Psoas muscle (tissue), 8 donors: ENCODE data around the gene RPL22. TPM values are rescaled to one million over a fixed set of nuclear protein-coding genes. Genes with fewer than 3 reads are reported as not detected.

Experiments used
- ATAC-seq, 4 donors: fragments of 200-7000 bp; cut with Tn5 transposase; one replicate each; pipeline ENCODE4 v1.9.1; 2020; ENCODE audit warnings: moderate library complexity in 3 of 4, mild to moderate bottlenecking in 2 of 4
- DNase-seq, 2 donors: peaks; one replicate each; pipeline ENCODE4 v3.0.0-alpha.2; 2020
- H3K27ac ChIP-seq: fragments of 200-600 bp; one replicate; pipeline ENCODE4 v1.8.0; 2022
- H3K27me3 ChIP-seq, 3 donors: fragments of 200-600 bp in 1 of 3; one replicate each; pipeline versions ENCODE4 v1.6.1 to v1.8.0; 2013 to 2022; ENCODE audit warnings: low read length in 2 of 3, mild to moderate bottlenecking in 2 of 3, moderate library complexity in 1 of 3; ENCODE audit not compliant: insufficient read depth in 3 of 3
- H3K36me3 ChIP-seq, 2 donors: fragments of 200-600 bp in 1 of 2; one replicate each; pipeline versions ENCODE4 v1.6.1 to v1.8.0; 2013 to 2022; ENCODE audit warnings: low read depth in 1 of 2, mild to moderate bottlenecking in 1 of 2, moderate library complexity in 1 of 2; ENCODE audit not compliant: insufficient read depth in 1 of 2
- H3K4me1 ChIP-seq: fragments of 200-600 bp; one replicate; pipeline ENCODE4 v1.8.0; 2022
- H3K4me3 ChIP-seq: fragments of 200-600 bp; one replicate; pipeline ENCODE4 v1.8.0; 2022; ENCODE audit warnings: mild to moderate bottlenecking
- H3K9me3 ChIP-seq: fragments of 200-600 bp; one replicate; pipeline ENCODE4 v1.8.0; 2022
- CTCF ChIP-seq: fragments of 200-600 bp; IDR thresholded peaks from one replicate; pipeline ENCODE4 v1.8.0; 2022; ENCODE audit warnings: antibody characterized with exemption
- WGBS, 3 donors: extraction: QIAGEN DNeasy Blood & Tissue Kit; methylation state at CpG; one replicate each; pipeline versions ENCODE4 v1.1.6 to v1.1.7; 2013; 5-methylcytosine and 5-hydroxymethylcytosine counted together
- intact Hi-C, 2 donors: fragments of 100-400 bp; cut with DNase I; formaldehyde crosslinking; loops; one replicate each; pipeline versions ENCODE4 v1.11.0 to v1.14.2; 2022
- polyA plus RNA-seq, 3 donors: library from polyadenylated mRNA; stranded (reverse); fragments of 200-250 nt; gene quantifications; one replicate each; pipeline ENCODE4 v1.2.3, GENCODE V29; 2013
- total RNA-seq, 4 donors: library from RNA; stranded (reverse); fragmentation: NEBNext Ultra II Directional in 2 of 4; extraction: Animal tissue kit (Norgen Biotek cat#: 25700) in 2 of 4; gene quantifications; one replicate each; pipeline versions ENCODE4 v1.2.1 to v1.2.4, GENCODE V29; 2021 to 2023
- donor health status: healthy with polysubstance abuse.
- donor health status: DM: no; HTN: no; CAD: no; lungs with moderate emphysema.
- donor health status: Bipolar disorder and iron deficiency.
- donor health status: healthy.
- donor health status: DM: yes; HTN: yes; CAD: no.
- donor health status: DM: no; HTN: no; CAD: no.
- donor health status: DM: no; HTN: no; CAD: no.
- donor health status: DM: yes; HTN: yes; CAD: no.

RPL22 gene
- total and polyA plus RNA-seq, 7 donors, result 285 to 417 (median 313) TPM

GRCh38 chr1:6140413-6140812 lies 59.0 kb downstream of the RPL22 start:
- 77 to 78% (median 77%) methylated on average over 2 of the region's 2 CpGs for WGBS, 3 donors
- peak in 1 of 2 donors; percentile 2 for DNase-seq
- intact Hi-C loops, result no loop called here

GRCh38 chr1:6137758-6138157 lies 61.6 kb downstream of the RPL22 start:
- no peak overlapping the region for H3K27ac ChIP-seq
- 68 to 71% (median 70%) methylated on average over 5 of the region's 5 CpGs for WGBS, 3 donors

More at GRCh38 chr1:6140413-6140812, 59.0 kb downstream of the RPL22 start:
- H3K4me1 ChIP-seq, result no peaks in the 10 kb centered on the region
- no peaks in the 10 kb centered on the region for H3K9me3 ChIP-seq
- H3K36me3 ChIP-seq, result no peaks in the 10 kb centered on the region
- TF ChIP-seq CTCF, result no peak
- H3K27me3 ChIP-seq, result peaks cover 0 to 8% (median 0%) of the 10 kb centered on the region in 3 donors
- no peak for ATAC-seq
- H3K27ac ChIP-seq, result no peak overlapping the region
- no peak overlapping the region for H3K4me3 ChIP-seq

GRCh38 chr1:6136516-6137220 lies 62.7 kb downstream of the RPL22 start:
- ATAC-seq (no peak), DNase-seq (peak in 1 of 2 donors; percentile 11)
- H3K36me3 ChIP-seq, result no peaks in the 10 kb centered on the region
- H3K27me3 ChIP-seq, result peaks cover 0 to 21% (median 1%) of the 10 kb centered on the region in 3 donors
- TF ChIP-seq CTCF, result no peak
- intact Hi-C loops, result no loop called here
- WGBS, 3 donors, result 79% methylated on average over 14 to 16 of the region's 16 CpGs
- H3K4me3 ChIP-seq, result no peak overlapping the region
- H3K27ac ChIP-seq, result no peak overlapping the region
- H3K9me3 ChIP-seq, result no peaks in the 10 kb centered on the region
- no peaks in the 10 kb centered on the region for H3K4me1 ChIP-seq

More at GRCh38 chr1:6137758-6138157, 61.6 kb downstream of the RPL22 start:
- H3K4me3 ChIP-seq, result no peak overlapping the region
- no peak for TF ChIP-seq CTCF
- no peaks in the 10 kb centered on the region for H3K4me1 ChIP-seq
- DNase-seq (peak in 1 of 2 donors; percentile 41), ATAC-seq (no peak)
- H3K27me3 ChIP-seq, result peaks cover 0 to 21% (median 0%) of the 10 kb centered on the region in 3 donors
- H3K9me3 ChIP-seq, result no peaks in the 10 kb centered on the region
- no peaks in the 10 kb centered on the region for H3K36me3 ChIP-seq
- intact Hi-C loops, result no loop called here

Other genes with a start within 250 kb of the RPL22 start
- gene NPHP4, start 207.2 kb downstream of the RPL22 start, total RNA-seq, result 1 to 10 TPM; 1.6 to 2.8 (median 1.9) TPM
- gene NPHP4, start 207.2 kb downstream of the RPL22 start, polyA plus RNA-seq, result 1 to 10 TPM; 1.3 to 2.1 (median 1.5) TPM
- 1 to 10 TPM; 2.1 to 8.8 (median 3.6) TPM for gene KCNAB2, start 153.7 kb downstream of the RPL22 start, total RNA-seq
- gene KCNAB2, start 153.7 kb downstream of the RPL22 start, polyA plus RNA-seq, result 1 to 10 TPM in 2 of 3 donors, under 1 TPM in 1; 0.86 to 1.7 (median 1.6) TPM
- gene CHD5, start 19.3 kb downstream of the RPL22 start, total RNA-seq, result under 1 TPM in 2 of 4 donors, not detected in 2; 0.24 to 0.25 TPM
- under 1 TPM; 0.03 to 0.38 (median 0.17) TPM for gene CHD5, start 19.3 kb downstream of the RPL22 start, polyA plus RNA-seq
- 10 to 100 TPM in 1 of 4 donors, 1 to 10 TPM in 3; 3.4 to 13.6 (median 4.6) TPM for gene RNF207, start 6.5 kb upstream of the RPL22 start, total RNA-seq
- gene RNF207, start 6.5 kb upstream of the RPL22 start, polyA plus RNA-seq, result 1 to 10 TPM; 2.5 to 5.1 (median 3.0) TPM
- 100 to 1,000 TPM in 1 of 4 donors, 10 to 100 TPM in 3; 57.3 to 215 (median 68.3) TPM for gene ICMT, start 36.4 kb upstream of the RPL22 start, total RNA-seq
- 100 to 1,000 TPM in 1 of 3 donors, 10 to 100 TPM in 2; 39.2 to 101 (median 47.2) TPM for gene ICMT, start 36.4 kb upstream of the RPL22 start, polyA plus RNA-seq
- not detected for gene HES3, start 44.6 kb upstream of the RPL22 start, total RNA-seq
- not detected for gene HES3, start 44.6 kb upstream of the RPL22 start, polyA plus RNA-seq
- gene GPR153, start 61.5 kb upstream of the RPL22 start, total RNA-seq, result 1 to 10 TPM; 2.2 to 3.5 (median 2.9) TPM
- 1 to 10 TPM in 1 of 3 donors, under 1 TPM in 2; 0.49 to 1.6 (median 0.75) TPM for gene GPR153, start 61.5 kb upstream of the RPL22 start, polyA plus RNA-seq
- 1 to 10 TPM; 3.5 to 4.9 (median 4.0) TPM for gene ACOT7, start 194.2 kb upstream of the RPL22 start, total RNA-seq
- 10 to 100 TPM in 1 of 3 donors, 1 to 10 TPM in 2; 2.3 to 12.4 (median 4.9) TPM for gene ACOT7, start 194.2 kb upstream of the RPL22 start, polyA plus RNA-seq
- gene HES2, start 220.3 kb upstream of the RPL22 start, total RNA-seq, result under 1 TPM in 1 of 4 donors, not detected in 3; 0.06 TPM
- gene HES2, start 220.3 kb upstream of the RPL22 start, polyA plus RNA-seq, result under 1 TPM in 1 of 3 donors, not detected in 2; 0.13 TPM
- not detected for gene ESPN, start 225.2 kb upstream of the RPL22 start, total RNA-seq
- under 1 TPM in 1 of 3 donors, not detected in 2; 0.12 TPM for gene ESPN, start 225.2 kb upstream of the RPL22 start, polyA plus RNA-seq